Measurements from ENCODE around the gene ACSL3. TPM values are rescaled to one million over a fixed set of nuclear protein-coding genes. Genes with fewer than 3 reads are reported as not detected.
"Not testable (repeated sequence)": the region's sequence is repeated elsewhere in the genome, so short reads cannot be mapped to it uniquely, and the experiment has no call there.

The ACSL3 gene
- total RNA-seq, 1 experiment from 2014 or later, result 100 TPM

DNA sequence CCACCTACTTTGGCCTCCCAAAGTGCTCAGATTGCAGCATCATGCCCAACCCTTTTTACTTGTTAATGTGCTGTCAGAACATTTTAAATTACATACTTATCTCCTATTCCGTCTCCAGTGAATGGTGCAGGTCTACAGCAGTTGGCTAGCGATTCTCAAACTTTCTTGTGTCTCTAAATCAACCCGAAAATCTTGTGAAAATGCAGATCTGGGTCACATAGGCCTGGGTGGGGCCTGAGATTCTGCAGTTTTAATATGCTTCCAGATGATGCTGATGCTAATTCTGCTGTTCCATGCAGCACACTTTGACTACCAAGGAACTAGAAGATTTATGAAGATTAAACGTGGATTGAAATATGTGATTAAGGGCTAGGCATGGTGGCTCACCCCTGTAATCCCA lies 14.8 kb upstream of the ACSL3 start:
- Mint-ChIP-seq H3K4me1 (no peaks in the 10 kb centered on the region), H3K9me3 (no peaks in the 10 kb centered on the region), H3K4me3 (no peak overlapping the region), H3K36me3 (no peaks in the 10 kb centered on the region), H3K27ac (no peak overlapping the region), H3K27me3 (ENCODE audit: low read depth) (no peaks in the 10 kb centered on the region)
- DNase-seq (ENCODE audit: low spot score), result no peak
- ATAC-seq, result no peak
- ChIA-PET CTCF (no interaction called here), POLR2A (no interaction called here)
- no peak for TF ChIP-seq SMAD4 (CRISPR knock-in tag; IDR thresholded peaks at IDR 0.05)
- TF ChIP-seq OVOL2 (CRISPR knock-in tag; IDR thresholded peaks at IDR 0.05; ENCODE audit: borderline replicate concordance), result no peak

GRCh38 chr2:222848031-222848430 lies 12.8 kb upstream of the ACSL3 start:
- POLR2A ChIA-PET; H3K4me3 Mint-ChIP-seq; H3K27me3 Mint-ChIP-seq (ENCODE audit: low read depth); DNase-seq (ENCODE audit: low spot score); H3K36me3 Mint-ChIP-seq; H3K4me1 Mint-ChIP-seq; H3K27ac Mint-ChIP-seq; H3K9me3 Mint-ChIP-seq; CTCF ChIA-PET; ATAC-seq: not testable (repeated sequence)

GRCh38 chr2:222848862-222849261 lies 12.0 kb upstream of the ACSL3 start:
- H3K27me3 Mint-ChIP-seq (ENCODE audit: low read depth), result no peaks in the 10 kb centered on the region
- DNase-seq (ENCODE audit: low spot score) (no peak), ATAC-seq (no peak)
- POLR2A ChIA-PET, result no interaction called here
- H3K36me3 Mint-ChIP-seq, result no peaks in the 10 kb centered on the region
- no peaks in the 10 kb centered on the region for H3K9me3 Mint-ChIP-seq
- TF ChIP-seq NFYB (CRISPR knock-in tag; conservative IDR thresholded peaks at IDR 0.05; ENCODE audit: low read depth), result no peak
- no peak for TF ChIP-seq FOXP1 (CRISPR knock-in tag; IDR thresholded peaks at IDR 0.05; ENCODE audit: borderline replicate concordance)
- TF ChIP-seq, protein P1, sequence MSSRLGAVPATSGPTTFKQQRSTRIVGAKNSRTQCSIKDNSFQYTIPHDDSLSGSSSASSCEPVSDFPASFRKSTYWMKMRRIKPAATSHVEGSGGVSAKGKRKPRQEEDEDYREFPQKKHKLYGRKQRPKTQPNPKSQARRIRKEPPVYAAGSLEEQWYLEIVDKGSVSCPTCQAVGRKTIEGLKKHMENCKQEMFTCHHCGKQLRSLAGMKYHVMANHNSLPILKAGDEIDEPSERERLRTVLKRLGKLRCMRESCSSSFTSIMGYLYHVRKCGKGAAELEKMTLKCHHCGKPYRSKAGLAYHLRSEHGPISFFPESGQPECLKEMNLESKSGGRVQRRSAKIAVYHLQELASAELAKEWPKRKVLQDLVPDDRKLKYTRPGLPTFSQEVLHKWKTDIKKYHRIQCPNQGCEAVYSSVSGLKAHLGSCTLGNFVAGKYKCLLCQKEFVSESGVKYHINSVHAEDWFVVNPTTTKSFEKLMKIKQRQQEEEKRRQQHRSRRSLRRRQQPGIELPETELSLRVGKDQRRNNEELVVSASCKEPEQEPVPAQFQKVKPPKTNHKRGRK (CRISPR knock-in tag; IDR thresholded peaks at IDR 0.05; ENCODE audit: borderline replicate concordance), result no peak
- TF ChIP-seq MYBL2 (CRISPR knock-in tag; IDR thresholded peaks at IDR 0.05), result no peak
- TF ChIP-seq RORB (CRISPR knock-in tag; IDR thresholded peaks at IDR 0.05), result no peak
- TF ChIP-seq, protein P2, sequence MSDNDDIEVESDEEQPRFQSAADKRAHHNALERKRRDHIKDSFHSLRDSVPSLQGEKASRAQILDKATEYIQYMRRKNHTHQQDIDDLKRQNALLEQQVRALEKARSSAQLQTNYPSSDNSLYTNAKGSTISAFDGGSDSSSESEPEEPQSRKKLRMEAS (CRISPR knock-in tag; IDR thresholded peaks at IDR 0.05), result no peak
- TF ChIP-seq, protein P3, sequence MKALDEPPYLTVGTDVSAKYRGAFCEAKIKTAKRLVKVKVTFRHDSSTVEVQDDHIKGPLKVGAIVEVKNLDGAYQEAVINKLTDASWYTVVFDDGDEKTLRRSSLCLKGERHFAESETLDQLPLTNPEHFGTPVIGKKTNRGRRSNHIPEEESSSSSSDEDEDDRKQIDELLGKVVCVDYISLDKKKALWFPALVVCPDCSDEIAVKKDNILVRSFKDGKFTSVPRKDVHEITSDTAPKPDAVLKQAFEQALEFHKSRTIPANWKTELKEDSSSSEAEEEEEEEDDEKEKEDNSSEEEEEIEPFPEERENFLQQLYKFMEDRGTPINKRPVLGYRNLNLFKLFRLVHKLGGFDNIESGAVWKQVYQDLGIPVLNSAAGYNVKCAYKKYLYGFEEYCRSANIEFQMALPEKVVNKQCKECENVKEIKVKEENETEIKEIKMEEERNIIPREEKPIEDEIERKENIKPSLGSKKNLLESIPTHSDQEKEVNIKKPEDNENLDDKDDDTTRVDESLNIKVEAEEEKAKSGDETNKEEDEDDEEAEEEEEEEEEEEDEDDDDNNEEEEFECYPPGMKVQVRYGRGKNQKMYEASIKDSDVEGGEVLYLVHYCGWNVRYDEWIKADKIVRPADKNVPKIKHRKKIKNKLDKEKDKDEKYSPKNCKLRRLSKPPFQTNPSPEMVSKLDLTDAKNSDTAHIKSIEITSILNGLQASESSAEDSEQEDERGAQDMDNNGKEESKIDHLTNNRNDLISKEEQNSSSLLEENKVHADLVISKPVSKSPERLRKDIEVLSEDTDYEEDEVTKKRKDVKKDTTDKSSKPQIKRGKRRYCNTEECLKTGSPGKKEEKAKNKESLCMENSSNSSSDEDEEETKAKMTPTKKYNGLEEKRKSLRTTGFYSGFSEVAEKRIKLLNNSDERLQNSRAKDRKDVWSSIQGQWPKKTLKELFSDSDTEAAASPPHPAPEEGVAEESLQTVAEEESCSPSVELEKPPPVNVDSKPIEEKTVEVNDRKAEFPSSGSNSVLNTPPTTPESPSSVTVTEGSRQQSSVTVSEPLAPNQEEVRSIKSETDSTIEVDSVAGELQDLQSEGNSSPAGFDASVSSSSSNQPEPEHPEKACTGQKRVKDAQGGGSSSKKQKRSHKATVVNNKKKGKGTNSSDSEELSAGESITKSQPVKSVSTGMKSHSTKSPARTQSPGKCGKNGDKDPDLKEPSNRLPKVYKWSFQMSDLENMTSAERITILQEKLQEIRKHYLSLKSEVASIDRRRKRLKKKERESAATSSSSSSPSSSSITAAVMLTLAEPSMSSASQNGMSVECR (CRISPR knock-in tag; IDR thresholded peaks at IDR 0.05; ENCODE audit: borderline replicate concordance), result no peak
- no peak for TF ChIP-seq PREB (CRISPR knock-in tag; IDR thresholded peaks at IDR 0.05; ENCODE audit: borderline replicate concordance)
- TF ChIP-seq ATF1 (CRISPR knock-in tag; IDR thresholded peaks at IDR 0.05), result no peak
- TF ChIP-seq RELA (CRISPR knock-in tag; IDR thresholded peaks at IDR 0.05; ENCODE audit: borderline replicate concordance), result no peak
- TF ChIP-seq SP1 (CRISPR knock-in tag; conservative IDR thresholded peaks at IDR 0.05), result no peak
- TF ChIP-seq ZNF232 (CRISPR knock-in tag; IDR thresholded peaks at IDR 0.05), result no peak
- no peak for TF ChIP-seq E2F5 (CRISPR knock-in tag; IDR thresholded peaks at IDR 0.05)
- TF ChIP-seq, protein P4, sequence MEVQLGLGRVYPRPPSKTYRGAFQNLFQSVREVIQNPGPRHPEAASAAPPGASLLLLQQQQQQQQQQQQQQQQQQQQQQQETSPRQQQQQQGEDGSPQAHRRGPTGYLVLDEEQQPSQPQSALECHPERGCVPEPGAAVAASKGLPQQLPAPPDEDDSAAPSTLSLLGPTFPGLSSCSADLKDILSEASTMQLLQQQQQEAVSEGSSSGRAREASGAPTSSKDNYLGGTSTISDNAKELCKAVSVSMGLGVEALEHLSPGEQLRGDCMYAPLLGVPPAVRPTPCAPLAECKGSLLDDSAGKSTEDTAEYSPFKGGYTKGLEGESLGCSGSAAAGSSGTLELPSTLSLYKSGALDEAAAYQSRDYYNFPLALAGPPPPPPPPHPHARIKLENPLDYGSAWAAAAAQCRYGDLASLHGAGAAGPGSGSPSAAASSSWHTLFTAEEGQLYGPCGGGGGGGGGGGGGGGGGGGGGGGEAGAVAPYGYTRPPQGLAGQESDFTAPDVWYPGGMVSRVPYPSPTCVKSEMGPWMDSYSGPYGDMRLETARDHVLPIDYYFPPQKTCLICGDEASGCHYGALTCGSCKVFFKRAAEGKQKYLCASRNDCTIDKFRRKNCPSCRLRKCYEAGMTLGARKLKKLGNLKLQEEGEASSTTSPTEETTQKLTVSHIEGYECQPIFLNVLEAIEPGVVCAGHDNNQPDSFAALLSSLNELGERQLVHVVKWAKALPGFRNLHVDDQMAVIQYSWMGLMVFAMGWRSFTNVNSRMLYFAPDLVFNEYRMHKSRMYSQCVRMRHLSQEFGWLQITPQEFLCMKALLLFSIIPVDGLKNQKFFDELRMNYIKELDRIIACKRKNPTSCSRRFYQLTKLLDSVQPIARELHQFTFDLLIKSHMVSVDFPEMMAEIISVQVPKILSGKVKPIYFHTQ (CRISPR knock-in tag; IDR thresholded peaks at IDR 0.05), result no peak
- TF ChIP-seq KAT7 (CRISPR knock-in tag; IDR thresholded peaks at IDR 0.05; ENCODE audit: borderline replicate concordance), result no peak
- TF ChIP-seq ZNF138 (CRISPR knock-in tag; conservative IDR thresholded peaks at IDR 0.05), result no peak
- no peak for TF ChIP-seq JAZF1 (CRISPR knock-in tag; IDR thresholded peaks at IDR 0.05)
- TF ChIP-seq NR3C1 (CRISPR knock-in tag; conservative IDR thresholded peaks at IDR 0.05; ENCODE audit: low read depth), result no peak
- CTCF ChIA-PET, result no interaction called here
- H3K27ac Mint-ChIP-seq, result no peak overlapping the region
- no peaks in the 10 kb centered on the region for H3K4me1 Mint-ChIP-seq
- no peak overlapping the region for H3K4me3 Mint-ChIP-seq

Measured in WTC11 (cell line).